ENCODE measurements around the gene PRKCA. TPM values are rescaled to one million over a fixed set of nuclear protein-coding genes. Genes with fewer than 3 reads are reported as not detected.
A peak's percentile ranks its signal among the peaks of the same experiment; 100 is the strongest.

The PRKCA gene
- total RNA-seq, 4 donors from 2014 or later: 26.0 to 89.0 (median 32.8) TPM

DNA sequence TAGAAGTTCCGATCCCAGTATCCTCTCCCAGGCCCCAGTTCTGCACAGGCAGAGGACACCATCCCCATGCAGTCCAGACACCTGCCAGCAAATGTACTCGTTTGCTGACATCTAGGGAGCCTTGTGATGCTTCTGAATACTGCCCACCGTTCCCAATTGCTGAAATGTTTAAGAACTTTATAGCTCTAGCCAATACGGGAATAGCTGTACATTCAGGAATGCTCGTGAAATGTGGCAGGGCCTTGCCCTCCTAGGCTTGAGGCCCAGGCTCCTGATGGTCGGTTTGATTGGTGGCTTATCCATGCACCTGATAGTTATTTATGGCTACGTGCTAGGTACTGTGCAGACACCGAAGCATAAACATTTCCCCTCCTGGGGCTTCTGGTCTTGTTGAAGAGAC is 255.5 kb downstream of the PRKCA start:
- Histone ChIP-seq H3K4me1 (peaks cover 0 to 27% (median 0%) of the 10 kb centered on the region in 3 donors), H3K36me3 (no peaks in the 10 kb centered on the region), H3K4me3 (no peak overlapping the region), H3K27me3 (no peaks in the 10 kb centered on the region), H3K9me3 (no peaks in the 10 kb centered on the region), H3K27ac (no peak overlapping the region)
- WGBS, 2 donors (ENCODE audit: low coverage in 1 of 2): 82 to 100% methylated on average over 2 to 6 of the region's 8 CpGs
- TF ChIP-seq, protein P1, sequence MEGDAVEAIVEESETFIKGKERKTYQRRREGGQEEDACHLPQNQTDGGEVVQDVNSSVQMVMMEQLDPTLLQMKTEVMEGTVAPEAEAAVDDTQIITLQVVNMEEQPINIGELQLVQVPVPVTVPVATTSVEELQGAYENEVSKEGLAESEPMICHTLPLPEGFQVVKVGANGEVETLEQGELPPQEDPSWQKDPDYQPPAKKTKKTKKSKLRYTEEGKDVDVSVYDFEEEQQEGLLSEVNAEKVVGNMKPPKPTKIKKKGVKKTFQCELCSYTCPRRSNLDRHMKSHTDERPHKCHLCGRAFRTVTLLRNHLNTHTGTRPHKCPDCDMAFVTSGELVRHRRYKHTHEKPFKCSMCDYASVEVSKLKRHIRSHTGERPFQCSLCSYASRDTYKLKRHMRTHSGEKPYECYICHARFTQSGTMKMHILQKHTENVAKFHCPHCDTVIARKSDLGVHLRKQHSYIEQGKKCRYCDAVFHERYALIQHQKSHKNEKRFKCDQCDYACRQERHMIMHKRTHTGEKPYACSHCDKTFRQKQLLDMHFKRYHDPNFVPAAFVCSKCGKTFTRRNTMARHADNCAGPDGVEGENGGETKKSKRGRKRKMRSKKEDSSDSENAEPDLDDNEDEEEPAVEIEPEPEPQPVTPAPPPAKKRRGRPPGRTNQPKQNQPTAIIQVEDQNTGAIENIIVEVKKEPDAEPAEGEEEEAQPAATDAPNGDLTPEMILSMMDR (IDR thresholded peaks at IDR 0.05): no peak
- TF ChIP-seq POLR2AphosphoS5 (IDR thresholded peaks at IDR 0.05): no peak
- no peak for TF ChIP-seq POLR2A (IDR thresholded peaks at IDR 0.05)
- no peak for ATAC-seq

DNA sequence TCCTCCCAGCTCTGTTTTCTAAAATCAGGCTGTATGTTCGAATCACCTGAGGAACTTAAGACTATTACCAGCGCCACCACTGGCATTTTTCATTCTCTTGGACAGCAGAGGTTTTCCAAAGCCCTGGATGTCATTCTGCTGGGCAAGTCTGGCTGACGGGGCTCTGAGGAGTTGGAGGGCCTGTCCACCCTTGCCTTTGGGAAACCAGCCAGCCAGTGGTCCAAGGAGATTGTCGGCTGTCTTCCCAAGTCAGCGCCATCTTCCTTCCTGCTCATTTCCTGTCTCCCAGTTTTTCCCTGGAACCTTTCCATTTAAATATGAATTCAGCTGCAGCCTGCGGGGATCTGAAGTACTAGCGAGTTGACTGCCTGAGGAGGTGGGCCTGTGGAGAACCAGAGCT is 258.3 kb downstream of the PRKCA start:
- WGBS, 2 donors (ENCODE audit: low coverage in 1 of 2): 90 to 96% methylated on average over 6 to 7 of the region's 7 CpGs
- Histone ChIP-seq H3K4me3 (no peak overlapping the region), H3K27me3 (no peaks in the 10 kb centered on the region), H3K9me3 (no peaks in the 10 kb centered on the region), H3K4me1 (peaks cover 0 to 19% (median 0%) of the 10 kb centered on the region in 3 donors), H3K27ac (no peak overlapping the region), H3K36me3 (no peaks in the 10 kb centered on the region)
- no peak for ATAC-seq
- TF ChIP-seq POLR2A (IDR thresholded peaks at IDR 0.05) (no peak), POLR2AphosphoS5 (IDR thresholded peaks at IDR 0.05) (no peak), EP300 (IDR thresholded peaks at IDR 0.05) (no peak)
- TF ChIP-seq, protein P1 (IDR thresholded peaks at IDR 0.05): no peak

DNA sequence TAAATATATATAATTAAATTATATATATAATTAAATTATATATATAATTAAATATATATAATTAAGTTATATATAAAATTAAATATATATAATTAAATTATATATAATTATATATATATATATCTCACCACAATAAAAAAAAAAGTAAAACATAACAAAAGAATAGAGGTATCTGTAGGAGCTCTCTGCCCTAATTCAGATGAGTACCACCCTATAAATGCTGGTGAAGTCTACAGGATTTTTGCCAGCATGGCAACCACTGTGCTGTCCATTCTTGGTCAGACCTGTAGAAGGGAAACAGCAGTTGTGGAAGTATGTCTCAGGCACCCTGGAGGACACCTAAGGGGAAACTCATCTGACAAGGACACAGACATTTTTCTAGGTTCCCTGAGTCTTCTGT is 259.7 kb downstream of the PRKCA start:
- H3K27me3 ChIP-seq: no peaks in the 10 kb centered on the region
- no peak for TF ChIP-seq POLR2A (IDR thresholded peaks at IDR 0.05)
- TF ChIP-seq EP300 (IDR thresholded peaks at IDR 0.05): no peak
- no peak for TF ChIP-seq POLR2AphosphoS5 (IDR thresholded peaks at IDR 0.05)
- TF ChIP-seq, protein P1 (IDR thresholded peaks at IDR 0.05): no peak
- H3K4me3 ChIP-seq: no peak overlapping the region
- H3K27ac ChIP-seq: no peak overlapping the region
- no peaks in the 10 kb centered on the region for H3K9me3 ChIP-seq
- no peaks in the 10 kb centered on the region for H3K36me3 ChIP-seq
- no peak for ATAC-seq
- H3K4me1 ChIP-seq: peaks cover 0 to 22% (median 0%) of the 10 kb centered on the region in 3 donors

DNA sequence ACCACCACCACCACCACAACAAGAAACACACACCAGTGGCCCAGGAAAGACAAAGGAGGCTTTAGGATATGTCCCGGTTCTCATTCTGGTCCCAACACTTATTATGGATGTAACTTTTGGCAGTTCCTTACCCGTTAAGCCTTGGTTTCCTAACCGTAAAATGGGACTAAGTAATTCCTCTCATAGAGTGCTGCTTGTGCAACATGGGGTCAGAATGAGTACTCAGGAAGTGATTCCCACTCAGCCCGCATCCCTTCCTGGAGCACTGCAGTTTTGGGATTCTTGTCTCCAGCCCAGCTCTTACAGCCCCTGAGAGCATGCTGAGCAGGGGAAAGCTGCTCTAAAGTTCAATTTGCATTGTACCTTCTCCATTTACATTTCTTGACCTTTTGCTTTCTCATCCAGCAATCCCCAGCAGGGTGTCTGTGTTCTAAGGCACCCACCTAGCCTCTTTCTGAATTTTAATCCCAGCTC is 262.6 kb downstream of the PRKCA start:
- TF ChIP-seq, protein P1 (IDR thresholded peaks at IDR 0.05): no peak
- TF ChIP-seq POLR2AphosphoS5 (IDR thresholded peaks at IDR 0.05) (no peak), POLR2A (IDR thresholded peaks at IDR 0.05) (no peak), EP300 (IDR thresholded peaks at IDR 0.05) (no peak)
- ATAC-seq: no peak
- Histone ChIP-seq H3K4me3 (no peak overlapping the region), H3K27ac (no peak overlapping the region), H3K4me1 (peaks cover 0 to 12% (median 0%) of the 10 kb centered on the region in 3 donors), H3K27me3 (no peaks in the 10 kb centered on the region), H3K36me3 (no peaks in the 10 kb centered on the region), H3K9me3 (no peaks in the 10 kb centered on the region)
- 81 to 100% methylated on average over 3 to 4 of the region's 4 CpGs for WGBS, 2 donors (ENCODE audit: low coverage in 1 of 2)

DNA sequence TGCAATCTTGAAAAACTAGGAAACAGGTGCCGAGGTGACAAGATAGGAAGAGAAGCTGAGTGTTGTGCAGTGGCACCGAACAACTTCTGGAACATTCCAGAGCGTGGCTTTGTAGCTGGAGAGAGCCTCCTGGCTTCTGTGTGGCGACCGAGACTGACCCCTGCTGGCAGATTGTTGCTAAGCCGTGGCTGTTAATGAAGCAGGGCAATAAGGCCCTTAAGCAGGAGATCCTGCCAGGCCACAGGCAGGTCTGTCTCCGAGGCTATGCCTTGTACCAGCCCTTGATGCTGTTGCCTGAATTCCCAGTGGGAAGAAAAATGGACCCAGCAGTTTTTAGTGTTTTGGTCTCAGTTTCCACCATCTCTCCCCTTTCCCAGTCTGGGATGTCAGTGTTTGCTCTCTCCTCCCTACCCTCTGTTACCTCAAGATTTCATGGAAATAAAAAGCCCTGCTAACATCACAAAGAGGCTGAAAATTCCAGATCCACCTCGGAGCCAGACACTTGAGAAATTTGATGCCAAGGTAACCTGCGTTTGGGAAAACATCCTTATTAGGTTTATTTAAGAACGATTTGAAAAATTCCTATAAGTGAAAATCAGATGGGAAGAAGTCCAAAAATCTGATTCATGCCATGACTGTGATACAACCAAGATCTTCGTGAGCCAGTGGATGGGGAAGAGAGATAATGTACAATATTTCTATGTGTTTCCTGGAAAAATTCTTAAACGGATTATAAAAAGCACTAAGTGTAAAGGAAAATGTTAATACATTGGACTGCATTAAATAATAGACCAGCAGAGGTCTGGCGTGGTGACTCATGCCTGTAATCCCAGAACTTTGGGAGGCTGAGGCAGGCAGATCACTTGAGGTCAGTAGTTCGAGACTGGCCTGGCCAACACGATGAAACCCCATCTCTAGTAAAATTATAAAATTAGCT is 265.1 kb downstream of the PRKCA start:
- H3K4me3 ChIP-seq: no peak overlapping the region
- TF ChIP-seq POLR2AphosphoS5 (IDR thresholded peaks at IDR 0.05): no peak
- TF ChIP-seq, protein P1 (IDR thresholded peaks at IDR 0.05): peak; percentile 72 to 89 (median 78)
- ATAC-seq: peak; percentile 63
- no peaks in the 10 kb centered on the region for H3K9me3 ChIP-seq
- no peak overlapping the region for H3K27ac ChIP-seq
- no peaks in the 10 kb centered on the region for H3K27me3 ChIP-seq
- H3K4me1 ChIP-seq: peaks cover 0 to 11% (median 0%) of the 10 kb centered on the region in 3 donors
- H3K36me3 ChIP-seq: no peaks in the 10 kb centered on the region
- 49 to 50% methylated on average over 11 to 14 of the region's 15 CpGs for WGBS, 2 donors (ENCODE audit: low coverage in 1 of 2)

Measured in gastroesophageal sphincter (tissue), 4 donors.